HG03139 (cell line): Measurements from ENCODE around the gene LTV1.
"Not testable (repeated sequence)": the region's sequence is repeated elsewhere in the genome, so short reads cannot be mapped to it uniquely, and the experiment has no call there.

Experiments
- ATAC-seq: cut with Tn5 transposase; IDR thresholded peaks from one replicate; pipeline ENCODE4 v1.9.1; 2021; ENCODE audit not compliant: unreplicated experiment

LTV1 gene

GRCh38 chr6:143840595-143841265, 2.4 kb upstream of the LTV1 start:
- no peak for ATAC-seq

GRCh38 chr6:143842461-143842901, 657 bp upstream of the LTV1 start:
- no peak for ATAC-seq

GRCh38 chr6:143843677-143843999, 500 bp downstream of the LTV1 start:
- ATAC-seq = no peak

GRCh38 chr6:143844006-143844405, 868 bp downstream of the LTV1 start:
- ATAC-seq = no peak

GRCh38 chr6:143845033-143845432, 1.9 kb downstream of the LTV1 start:
- ATAC-seq = no peak

GRCh38 chr6:143851706-143852105, 8.6 kb downstream of the LTV1 start:
- not testable (repeated sequence) for ATAC-seq

GRCh38 chr6:143855057-143855456, 11.9 kb downstream of the LTV1 start:
- ATAC-seq = not testable (repeated sequence)

GRCh38 chr6:143856762-143857161, 13.6 kb downstream of the LTV1 start:
- ATAC-seq = not testable (repeated sequence)

- no peak for ATAC-seq
Measured at GRCh38 chr6:143857651-143858050, 14.5 kb downstream of the LTV1 start.

GRCh38 chr6:143859891-143860660, 16.9 kb downstream of the LTV1 start:
- no peak for ATAC-seq

- ATAC-seq = no peak
Measured at GRCh38 chr6:143863771-143864170, 20.6 kb downstream of the LTV1 start.

- no peak for ATAC-seq
Measured at GRCh38 chr6:143864234-143864633, 21.1 kb downstream of the LTV1 start, which contains the start of gene ZC2HC1B. ZC2HC1B (plus strand) TSS chr6:143864474; CDS start chr6:143864540, 66 bp downstream.

- ATAC-seq = no peak
Measured at GRCh38 chr6:143867236-143867635, 24.1 kb downstream of the LTV1 start.

- not testable (repeated sequence) for ATAC-seq
Measured at GRCh38 chr6:143868808-143869207, 25.7 kb downstream of the LTV1 start.

GRCh38 chr6:143871202-143871730, 28.1 kb downstream of the LTV1 start:
- not testable (repeated sequence) for ATAC-seq

- peak; percentile 98 for ATAC-seq
Measured at GRCh38 chr6:143872201-143872600, 29.1 kb downstream of the LTV1 start.

- ATAC-seq = not testable (repeated sequence)
Measured at GRCh38 chr6:143873600-143873999, 30.5 kb downstream of the LTV1 start.

GRCh38 chr6:143874503-143874902, 31.4 kb downstream of the LTV1 start:
- ATAC-seq = not testable (repeated sequence)

GRCh38 chr6:143877584-143878271, 34.6 kb downstream of the LTV1 start:
- no peak for ATAC-seq

GRCh38 chr6:143878272-143878760, 35.2 kb downstream of the LTV1 start:
- no peak for ATAC-seq

- ATAC-seq = no peak
Measured at GRCh38 chr6:143880412-143880811, 37.3 kb downstream of the LTV1 start.
